ENCODE results near the gene TRMT2B. TPM values are rescaled to one million over a fixed set of nuclear protein-coding genes. Genes with fewer than 3 reads are reported as not detected.
"Not testable (repeated sequence)": the region's sequence is repeated elsewhere in the genome, so short reads cannot be mapped to it uniquely, and the experiment has no call there.

The TRMT2B gene
- total and polyA plus RNA-seq, 4 donors = 6.3 to 19.6 (median 10.7) TPM

- DNase-seq = no peak
- 64 to 97% methylated on average over 1 of the region's 1 CpG for WGBS, 2 donors
- intact Hi-C loops (cut with DNase I) = no loop called here
Measured at GRCh38 chrX:101028562-101028961, 23.3 kb downstream of the TRMT2B start.

GRCh38 chrX:101025126-101025525 is 26.8 kb downstream of the TRMT2B start:
- no peaks in the 10 kb centered on the region for H3K27me3 ChIP-seq (ENCODE audit: control insufficient read depth in 1 of 2, insufficient read depth in 2 of 2, low read length in 1 of 2)
- intact Hi-C loops (cut with DNase I) = no loop called here
- ATAC-seq (ENCODE audit: low FRiP score) = no peak
- DNase-seq = no peak
- no peaks in the 10 kb centered on the region for H3K4me1 ChIP-seq (ENCODE audit: control insufficient read depth in 1 of 2, insufficient read depth in 2 of 2, low read length in 2 of 2)
- no peak overlapping the region for H3K4me3 ChIP-seq (ENCODE audit: low read length in 2 of 2)
- H3K36me3 ChIP-seq (ENCODE audit: control insufficient read depth in 1 of 2, insufficient read depth in 2 of 2, low read length in 1 of 2) = no peaks in the 10 kb centered on the region
- no peak overlapping the region for H3K27ac ChIP-seq (ENCODE audit: low read depth in 1 of 2, low read length in 2 of 2)
- no peaks in the 10 kb centered on the region for H3K9me3 ChIP-seq (ENCODE audit: control insufficient read depth, low read length)

More at GRCh38 chrX:101028562-101028961, 23.3 kb downstream of the TRMT2B start:
- Histone ChIP-seq H3K36me3 (ENCODE audit: control insufficient read depth in 1 of 2, insufficient read depth in 2 of 2, low read length in 1 of 2) (no peaks in the 10 kb centered on the region), H3K4me3 (ENCODE audit: low read length in 2 of 2) (no peak overlapping the region), H3K9me3 (ENCODE audit: control insufficient read depth, low read length) (no peaks in the 10 kb centered on the region), H3K27me3 (ENCODE audit: control insufficient read depth in 1 of 2, insufficient read depth in 2 of 2, low read length in 1 of 2) (no peaks in the 10 kb centered on the region), H3K27ac (ENCODE audit: low read depth in 1 of 2, low read length in 2 of 2) (no peak overlapping the region), H3K4me1 (ENCODE audit: control insufficient read depth in 1 of 2, insufficient read depth in 2 of 2, low read length in 2 of 2) (no peaks in the 10 kb centered on the region)
- no peak for ATAC-seq (ENCODE audit: low FRiP score)

DNA sequence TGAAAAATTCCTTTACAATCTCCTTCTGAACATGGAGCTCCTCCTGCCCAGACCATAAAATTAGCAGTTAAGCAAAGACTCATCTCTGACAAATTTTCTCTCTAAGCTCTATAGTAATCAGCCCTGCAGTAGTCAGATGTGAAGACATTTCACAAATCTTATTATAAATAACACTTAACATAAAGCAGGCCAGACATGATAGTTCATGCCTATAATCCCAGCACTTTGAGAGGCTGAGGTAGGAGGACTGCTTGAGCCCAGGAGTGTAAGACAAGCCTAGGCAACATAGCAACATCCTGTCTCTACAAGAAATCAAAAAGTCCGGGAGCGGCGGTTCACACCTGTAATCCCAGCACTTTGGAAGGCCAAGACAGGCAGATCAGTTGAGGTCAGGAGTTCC is 29.9 kb downstream of the TRMT2B start:
- Histone ChIP-seq H3K36me3 (ENCODE audit: control insufficient read depth in 1 of 2, insufficient read depth in 2 of 2, low read length in 1 of 2) (peaks cover 0 to 4% of the 10 kb centered on the region in 2 donors), H3K4me1 (ENCODE audit: control insufficient read depth in 1 of 2, insufficient read depth in 2 of 2, low read length in 2 of 2) (no peaks in the 10 kb centered on the region), H3K4me3 (ENCODE audit: low read length in 2 of 2) (no peak overlapping the region), H3K27ac (ENCODE audit: low read depth in 1 of 2, low read length in 2 of 2) (no peak overlapping the region), H3K27me3 (ENCODE audit: control insufficient read depth in 1 of 2, insufficient read depth in 2 of 2, low read length in 1 of 2) (no peaks in the 10 kb centered on the region), H3K9me3 (ENCODE audit: control insufficient read depth, low read length) (no peaks in the 10 kb centered on the region)
- 93 to 98% methylated on average over 3 of the region's 3 CpGs for WGBS, 2 donors
- ATAC-seq (ENCODE audit: low FRiP score) (no peak), DNase-seq (no peak)
- intact Hi-C loops (cut with DNase I) = no loop called here

DNA sequence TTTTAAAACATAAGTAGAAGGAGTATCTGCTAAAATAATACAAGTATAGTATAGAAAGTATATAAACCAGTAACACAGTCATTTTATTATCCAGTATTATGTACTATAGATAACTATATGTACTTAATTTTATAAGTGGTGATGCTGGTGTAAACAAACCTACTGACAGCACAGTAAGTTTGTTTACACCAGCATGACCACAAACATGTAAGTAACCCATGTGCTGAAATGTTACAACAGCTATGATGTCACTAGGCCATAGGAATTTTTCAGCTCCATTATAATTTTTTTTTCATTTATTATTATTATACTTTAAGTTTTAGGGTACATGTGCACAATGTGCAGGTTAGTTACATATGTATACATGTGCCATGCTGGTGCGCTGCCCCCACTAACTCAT is 39.9 kb downstream of the TRMT2B start:
- H3K27me3 ChIP-seq (ENCODE audit: control insufficient read depth in 1 of 2, insufficient read depth in 2 of 2, low read length in 1 of 2); ATAC-seq (ENCODE audit: low FRiP score); intact Hi-C loops (cut with DNase I); H3K27ac ChIP-seq (ENCODE audit: low read depth in 1 of 2, low read length in 2 of 2); H3K36me3 ChIP-seq (ENCODE audit: control insufficient read depth in 1 of 2, insufficient read depth in 2 of 2, low read length in 1 of 2); DNase-seq; H3K9me3 ChIP-seq (ENCODE audit: control insufficient read depth, low read length); H3K4me3 ChIP-seq (ENCODE audit: low read length in 2 of 2); H3K4me1 ChIP-seq (ENCODE audit: control insufficient read depth in 1 of 2, insufficient read depth in 2 of 2, low read length in 2 of 2): not testable (repeated sequence)
- 91 to 100% methylated on average over 1 of the region's 1 CpG for WGBS, 2 donors

- Histone ChIP-seq H3K9me3 (ENCODE audit: control insufficient read depth, low read length) (no peaks in the 10 kb centered on the region), H3K27me3 (ENCODE audit: control insufficient read depth in 1 of 2, insufficient read depth in 2 of 2, low read length in 1 of 2) (no peaks in the 10 kb centered on the region), H3K4me1 (ENCODE audit: control insufficient read depth in 1 of 2, insufficient read depth in 2 of 2, low read length in 2 of 2) (no peaks in the 10 kb centered on the region), H3K4me3 (ENCODE audit: low read length in 2 of 2) (no peak overlapping the region), H3K27ac (ENCODE audit: low read depth in 1 of 2, low read length in 2 of 2) (no peak overlapping the region), H3K36me3 (ENCODE audit: control insufficient read depth in 1 of 2, insufficient read depth in 2 of 2, low read length in 1 of 2) (peaks cover 0 to 2% of the 10 kb centered on the region in 2 donors)
- DNase-seq (no peak), ATAC-seq (ENCODE audit: low FRiP score) (no peak)
- intact Hi-C loops (cut with DNase I) = no loop called here
Measured at GRCh38 chrX:101009090-101009489, 42.8 kb downstream of the TRMT2B start.

DNA sequence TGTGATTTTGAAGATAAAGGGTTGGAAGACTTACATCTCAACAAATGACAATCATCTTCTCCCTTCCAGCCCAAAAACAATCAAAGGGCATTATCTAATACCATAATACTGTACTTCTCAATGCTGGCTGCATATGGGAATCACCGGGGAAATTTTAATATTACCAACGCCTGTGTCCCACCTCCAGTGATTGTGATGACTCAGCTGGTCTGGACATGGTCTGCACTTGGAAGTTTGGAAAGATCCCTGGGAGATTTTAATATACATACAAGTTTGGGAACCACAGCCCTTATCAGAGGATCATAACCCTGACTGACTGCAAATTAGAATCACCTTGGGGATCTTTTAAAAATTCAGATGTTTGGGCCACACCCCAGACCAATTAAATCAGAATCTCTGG is 52.5 kb downstream of the TRMT2B start:
- 86 to 94% methylated on average over 2 of the region's 2 CpGs for WGBS, 2 donors
- ATAC-seq (ENCODE audit: low FRiP score) = no peak
- no peak for DNase-seq
- intact Hi-C loops (cut with DNase I) = no loop called here
- Histone ChIP-seq H3K27me3 (ENCODE audit: control insufficient read depth in 1 of 2, insufficient read depth in 2 of 2, low read length in 1 of 2) (no peaks in the 10 kb centered on the region), H3K9me3 (ENCODE audit: control insufficient read depth, low read length) (no peaks in the 10 kb centered on the region), H3K27ac (ENCODE audit: low read depth in 1 of 2, low read length in 2 of 2) (no peak overlapping the region), H3K4me3 (ENCODE audit: low read length in 2 of 2) (no peak overlapping the region), H3K36me3 (ENCODE audit: control insufficient read depth in 1 of 2, insufficient read depth in 2 of 2, low read length in 1 of 2) (no peaks in the 10 kb centered on the region), H3K4me1 (ENCODE audit: control insufficient read depth in 1 of 2, insufficient read depth in 2 of 2, low read length in 2 of 2) (no peaks in the 10 kb centered on the region)

- Histone ChIP-seq H3K4me3 (ENCODE audit: low read length in 2 of 2) (no peak overlapping the region), H3K9me3 (ENCODE audit: control insufficient read depth, low read length) (no peaks in the 10 kb centered on the region), H3K27ac (ENCODE audit: low read depth in 1 of 2, low read length in 2 of 2) (no peak overlapping the region), H3K4me1 (ENCODE audit: control insufficient read depth in 1 of 2, insufficient read depth in 2 of 2, low read length in 2 of 2) (no peaks in the 10 kb centered on the region), H3K36me3 (ENCODE audit: control insufficient read depth in 1 of 2, insufficient read depth in 2 of 2, low read length in 1 of 2) (no peaks in the 10 kb centered on the region), H3K27me3 (ENCODE audit: control insufficient read depth in 1 of 2, insufficient read depth in 2 of 2, low read length in 1 of 2) (no peaks in the 10 kb centered on the region)
- intact Hi-C loops (cut with DNase I) = no loop called here
- no peak for DNase-seq
- no peak for ATAC-seq (ENCODE audit: low FRiP score)
- WGBS, 2 donors = 65 to 67% methylated on average over 5 of the region's 5 CpGs
Measured at GRCh38 chrX:100995469-100995868, 56.4 kb downstream of the TRMT2B start.

- intact Hi-C loops (cut with DNase I) = no loop called here
- no peak overlapping the region for H3K27ac ChIP-seq (ENCODE audit: low read depth in 1 of 2, low read length in 2 of 2)
- no peaks in the 10 kb centered on the region for H3K27me3 ChIP-seq (ENCODE audit: control insufficient read depth in 1 of 2, insufficient read depth in 2 of 2, low read length in 1 of 2)
- no peak overlapping the region for H3K4me3 ChIP-seq (ENCODE audit: low read length in 2 of 2)
- no peaks in the 10 kb centered on the region for H3K9me3 ChIP-seq (ENCODE audit: control insufficient read depth, low read length)
- 79 to 88% methylated on average over 5 of the region's 5 CpGs for WGBS, 2 donors
- no peaks in the 10 kb centered on the region for H3K36me3 ChIP-seq (ENCODE audit: control insufficient read depth in 1 of 2, insufficient read depth in 2 of 2, low read length in 1 of 2)
- ATAC-seq (ENCODE audit: low FRiP score) (no peak), DNase-seq (no peak)
- no peaks in the 10 kb centered on the region for H3K4me1 ChIP-seq (ENCODE audit: control insufficient read depth in 1 of 2, insufficient read depth in 2 of 2, low read length in 2 of 2)
Measured at GRCh38 chrX:100994352-100995281, 57.3 kb downstream of the TRMT2B start.

DNA sequence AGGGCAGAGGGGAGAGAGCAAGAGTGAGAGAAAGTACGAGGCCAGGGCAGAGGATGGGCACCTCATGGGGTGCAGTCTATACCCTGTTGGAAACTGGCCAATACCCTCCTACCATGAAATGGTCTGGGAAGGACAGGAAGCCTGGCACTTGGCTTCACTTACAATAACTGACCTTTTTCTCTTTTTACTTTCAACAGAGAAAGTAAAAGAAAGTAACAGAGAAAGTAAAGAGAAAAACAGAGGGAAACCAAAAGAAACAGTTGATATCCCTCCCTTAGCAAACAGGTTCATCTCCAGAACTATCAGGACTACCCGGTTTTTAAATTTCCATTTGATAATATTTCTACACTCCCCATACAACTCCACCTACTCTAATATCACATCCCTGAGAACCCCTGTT is 61.8 kb downstream of the TRMT2B start:
- H3K27ac ChIP-seq (ENCODE audit: low read depth in 1 of 2, low read length in 2 of 2) = no peak overlapping the region
- DNase-seq (no peak), ATAC-seq (ENCODE audit: low FRiP score) (no peak)
- no peaks in the 10 kb centered on the region for H3K36me3 ChIP-seq (ENCODE audit: control insufficient read depth in 1 of 2, insufficient read depth in 2 of 2, low read length in 1 of 2)
- H3K27me3 ChIP-seq (ENCODE audit: control insufficient read depth in 1 of 2, insufficient read depth in 2 of 2, low read length in 1 of 2) = no peaks in the 10 kb centered on the region
- H3K4me1 ChIP-seq (ENCODE audit: control insufficient read depth in 1 of 2, insufficient read depth in 2 of 2, low read length in 2 of 2) = no peaks in the 10 kb centered on the region
- no peak overlapping the region for H3K4me3 ChIP-seq (ENCODE audit: low read length in 2 of 2)
- H3K9me3 ChIP-seq (ENCODE audit: control insufficient read depth, low read length) = no peaks in the 10 kb centered on the region
- intact Hi-C loops (cut with DNase I) = no loop called here
- 58 to 91% methylated on average over 2 of the region's 2 CpGs for WGBS, 2 donors
